Erythroblast (primary cell): ENCODE measurements around the gene ATG3.
"Not testable (repeated sequence)": the region's sequence is repeated elsewhere in the genome, so short reads cannot be mapped to it uniquely, and the experiment has no call there.

Source experiments
- DNase-seq, 2 experiments: peaks; one replicate each; lab custom pipeline; 2025; lab: John Stamatoyannopoulos, UW
- GATA1 ChIP-seq: IDR thresholded peaks from 2 replicates; pipeline ENCODE4 v1.6.1; 2011; ENCODE audit warnings: low read depth, mild to moderate bottlenecking, control low read depth, low read length, moderate library complexity
- POLR2A ChIP-seq: IDR thresholded peaks from 2 replicates; pipeline ENCODE4 v1.6.1; 2011; ENCODE audit warnings: mild to moderate bottlenecking, low read length

ATG3 gene

DNA sequence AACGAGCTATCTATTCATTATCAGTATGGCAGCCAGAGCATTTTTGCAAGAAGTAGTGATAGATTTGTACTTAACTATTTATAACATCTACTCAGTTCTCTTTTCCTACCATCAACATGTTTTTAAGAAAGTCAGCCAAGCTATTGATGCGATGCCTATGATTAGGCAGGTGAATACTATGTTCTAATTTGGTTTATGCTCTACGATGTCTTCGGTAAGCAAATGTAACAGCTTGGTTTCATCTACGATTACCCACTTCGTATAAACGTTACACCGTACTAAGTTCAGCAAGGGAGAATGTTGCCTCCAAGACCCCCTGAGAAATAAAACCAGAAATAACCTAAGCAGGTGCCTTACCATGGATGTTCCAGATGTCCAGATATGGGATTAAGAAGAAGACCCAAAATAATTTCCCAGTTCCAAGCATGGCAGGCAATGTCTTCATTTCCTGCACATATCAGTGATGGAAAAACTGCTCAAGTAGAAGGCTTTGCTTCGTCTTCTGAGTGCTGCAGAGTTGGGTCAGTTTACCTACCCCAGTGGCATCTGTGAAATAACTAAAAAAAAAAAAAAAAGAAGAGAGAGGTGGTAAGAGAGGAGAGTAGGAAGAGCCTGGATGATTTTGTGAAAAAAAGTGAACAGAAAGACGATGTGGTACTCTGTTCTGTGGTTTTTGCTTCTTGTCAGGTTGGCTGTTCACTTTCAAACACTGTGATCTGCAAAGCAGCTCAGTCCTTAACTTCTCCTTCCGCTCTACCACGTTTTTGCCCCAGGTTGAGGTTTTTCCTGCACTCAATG is 62.6 kb downstream of the ATG3 start, which contains the start of gene BTLA:
BTLA (minus strand) TSS at position 559 of the 798 bp plus-strand sequence; CDS start at position 445, 114 bp downstream.
- no peak for DNase-seq
- TF ChIP-seq POLR2A (no peak), GATA1 (no peak)

DNA sequence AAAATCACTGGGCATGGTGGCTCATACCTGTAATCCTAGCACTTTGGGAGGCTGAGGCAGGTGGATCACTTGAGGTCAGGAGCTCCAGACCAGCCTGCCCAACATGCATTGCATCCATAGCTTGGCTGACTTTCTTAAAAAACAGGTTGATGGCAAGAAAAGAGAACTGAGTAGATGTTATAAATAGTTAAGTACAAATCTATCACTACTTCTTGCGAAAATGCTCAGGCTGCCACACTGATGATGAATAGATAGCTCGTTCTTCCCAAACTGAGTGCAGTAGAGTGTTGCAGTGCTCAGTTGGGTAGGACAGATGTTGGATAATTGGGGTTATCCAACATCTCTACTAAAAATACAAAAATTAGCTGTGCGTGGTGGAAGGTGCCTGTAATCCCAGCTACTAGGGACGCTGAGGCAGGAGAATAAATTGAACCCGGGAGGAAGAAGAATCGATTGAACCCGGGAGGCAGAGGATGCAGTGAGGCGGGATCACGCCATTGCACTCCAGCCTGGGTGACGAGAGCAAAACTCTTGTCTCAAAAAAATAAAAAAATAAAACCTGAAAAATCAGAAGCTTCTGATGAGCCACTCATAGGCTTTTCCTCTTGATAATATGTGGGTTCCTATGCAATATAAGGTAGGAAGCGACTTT is 63.7 kb downstream of the ATG3 start:
- no peak for TF ChIP-seq POLR2A
- TF ChIP-seq GATA1: no peak
- no peak for DNase-seq

DNA sequence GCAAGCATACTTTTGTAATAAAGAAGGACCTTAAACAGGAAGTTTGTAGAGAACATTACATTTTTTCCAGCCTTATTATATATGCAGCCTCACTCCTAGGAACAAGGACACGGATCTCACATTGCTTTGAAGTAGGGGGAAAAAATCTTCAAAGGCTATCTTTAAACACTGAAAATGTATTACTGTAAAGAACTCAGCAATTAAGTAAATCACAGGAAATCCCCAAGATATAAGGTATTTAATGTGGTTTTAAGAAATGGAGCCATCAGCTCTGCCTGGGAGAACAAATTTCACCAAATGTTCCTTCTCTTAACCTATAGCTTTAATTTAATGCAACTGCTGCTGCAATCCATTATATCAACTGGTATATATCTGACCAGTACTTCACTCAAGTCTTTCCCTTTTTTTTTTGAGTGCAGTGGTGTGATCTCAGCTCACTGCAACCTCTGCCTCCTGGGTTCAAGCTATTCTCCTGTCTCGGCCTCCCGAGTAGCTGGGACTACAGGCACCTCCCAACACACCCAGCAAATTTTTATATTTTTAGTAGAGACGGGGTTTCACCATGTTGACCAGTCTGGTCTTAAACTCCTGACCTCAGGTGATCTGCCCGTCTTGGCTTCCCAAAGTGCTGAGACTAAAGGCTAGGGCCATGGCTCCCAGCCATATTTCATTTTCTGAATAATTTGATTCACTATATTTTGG is 65.2 kb downstream of the ATG3 start:
- TF ChIP-seq POLR2A: no peak
- no peak for TF ChIP-seq GATA1
- DNase-seq: no peak

DNA sequence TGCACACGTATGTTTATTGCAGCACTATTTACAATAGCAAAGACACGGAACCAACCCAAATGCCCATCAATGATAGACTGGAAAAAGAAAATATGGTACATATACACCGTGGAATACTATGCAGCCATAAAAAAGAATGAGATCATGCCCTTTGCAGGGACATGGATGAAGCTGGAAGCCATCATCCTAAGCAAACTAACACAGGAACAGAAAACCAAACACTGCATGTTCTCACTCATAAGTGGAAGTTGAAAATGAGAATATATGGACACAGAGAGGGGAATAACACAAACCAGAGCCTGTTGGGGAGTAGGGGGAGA is 67.4 kb downstream of the ATG3 start:
- not testable (repeated sequence) for DNase-seq

- no peak for TF ChIP-seq POLR2A
- no peak for TF ChIP-seq GATA1
- DNase-seq: no peak
These were observed 69.6 kb downstream of the ATG3 start for GRCh38 chr3:112492124-112492523.

DNA sequence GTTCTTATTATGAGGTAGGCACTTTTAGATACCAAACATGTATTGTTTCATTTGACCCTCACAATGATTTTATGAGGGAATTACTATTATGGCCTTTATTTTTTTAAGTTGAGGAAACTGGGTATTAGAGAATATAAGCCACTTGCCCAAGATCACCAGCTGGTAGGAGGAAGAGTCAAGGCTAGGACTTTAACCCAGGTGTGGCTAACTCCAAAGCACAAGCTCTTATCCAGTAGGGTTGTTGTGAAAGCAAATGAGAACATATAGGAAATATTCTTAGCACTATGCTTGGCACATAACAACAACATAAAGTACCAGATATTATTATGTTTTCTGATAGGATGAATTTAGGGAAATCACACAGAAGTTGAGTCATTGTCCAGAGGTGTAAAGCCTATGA is 70.4 kb downstream of the ATG3 start:
- DNase-seq: no peak
- TF ChIP-seq GATA1 (no peak), POLR2A (no peak)

- TF ChIP-seq GATA1 (no peak), POLR2A (no peak)
- no peak for DNase-seq
These were observed 71.9 kb downstream of the ATG3 start for GRCh38 chr3:112489674-112490479.

DNA sequence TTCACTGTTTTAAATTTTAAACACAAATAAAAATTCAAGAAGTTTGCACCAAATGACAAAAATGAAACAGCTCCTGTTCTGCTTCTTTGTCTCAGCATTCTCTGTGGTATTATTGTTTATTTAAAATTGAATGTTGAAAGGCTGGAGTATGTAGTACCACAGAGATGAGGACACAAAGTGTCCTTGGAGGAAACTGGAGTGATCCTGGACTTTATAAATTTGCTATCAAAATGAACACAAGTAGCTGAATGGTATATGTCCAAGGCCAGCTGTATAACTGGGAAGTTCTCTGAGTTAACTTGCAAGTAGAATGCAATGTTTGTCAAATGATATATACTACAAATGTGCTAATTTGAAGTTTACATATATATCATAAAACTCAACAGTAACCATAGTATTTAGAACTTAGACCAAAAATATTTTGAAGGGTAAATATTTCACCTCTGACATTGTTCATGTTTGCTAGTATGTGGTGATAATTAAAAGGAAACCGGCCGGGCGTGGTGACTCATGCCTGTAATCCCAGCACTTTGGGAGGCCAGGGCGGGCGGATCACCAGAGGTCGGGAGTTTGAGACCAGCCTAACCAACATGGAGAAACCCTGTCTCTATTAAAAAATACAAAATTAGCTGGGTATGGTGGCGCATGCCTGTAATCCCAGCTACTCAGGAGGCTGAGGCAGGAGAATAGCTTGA is 74.8 kb downstream of the ATG3 start:
- DNase-seq: no peak
- TF ChIP-seq POLR2A (no peak), GATA1 (no peak)

DNA sequence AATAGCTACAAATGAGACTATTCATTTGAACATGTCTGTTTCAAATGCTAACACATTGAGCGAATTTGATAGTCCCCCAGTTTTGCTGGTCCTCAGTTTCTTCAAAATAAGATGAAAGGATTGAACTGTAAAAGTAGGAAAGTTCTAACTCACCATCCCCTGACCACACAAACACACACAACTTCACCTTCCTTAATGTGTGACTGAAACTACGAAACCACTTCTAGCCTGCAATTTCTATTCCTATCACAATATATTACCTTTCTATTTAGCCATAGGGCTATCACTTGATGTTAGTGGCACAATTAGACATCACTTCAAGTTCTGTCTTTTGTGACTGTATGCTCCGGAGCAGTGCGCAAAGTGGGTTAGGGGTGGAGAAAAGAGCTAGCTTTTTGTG is 77.4 kb downstream of the ATG3 start:
- DNase-seq: no peak
- no peak for TF ChIP-seq GATA1
- no peak for TF ChIP-seq POLR2A

- no peak for TF ChIP-seq POLR2A
- TF ChIP-seq GATA1: no peak
These were observed 79.1 kb downstream of the ATG3 start for GRCh38 chr3:112482675-112483074.

More at GRCh38 chr3:112482675-112483074, 79.1 kb downstream of the ATG3 start:
- no peak for DNase-seq
